Neural cell (in vitro differentiated cells): Measurements from ENCODE around the gene MRPL38. TPM values are rescaled to one million over a fixed set of nuclear protein-coding genes. Genes with fewer than 3 reads are reported as not detected.
"Not testable (repeated sequence)": the region's sequence is repeated elsewhere in the genome, so short reads cannot be mapped to it uniquely, and the experiment has no call there.

ENCODE experiments used
- H2AFZ ChIP-seq: fragments of 200-600, 300-800 bp; sonication (generic), shearing (Covaris generic); 2 replicates; pipeline ENCODE4 v1.6.0; 2014; ENCODE audit warnings: low read depth, mild to moderate bottlenecking, antibody characterized with exemption, low read length, moderate library complexity
- H3F3A ChIP-seq: fragments of 200-600 bp; shearing (Covaris generic); 2 replicates; pipeline ENCODE4 v1.6.1; 2016; ENCODE audit warnings: mild to moderate bottlenecking, moderate library complexity, mixed read lengths, antibody characterized with exemption, low read length; ENCODE audit not compliant: insufficient read depth, poor library complexity, severe bottlenecking
- H3K27ac ChIP-seq: fragments of 200-600, 300-800 bp; sonication (generic), shearing (Covaris generic); 2 replicates; pipeline ENCODE4 v1.5.1; 2014; ENCODE audit warnings: mild to moderate bottlenecking, low read length, moderate library complexity
- H3K27me3 ChIP-seq: fragments of 300-800, 200-600 bp; sonication (generic), shearing (Covaris generic); 2 replicates; pipeline ENCODE4 v1.6.0; 2014; ENCODE audit warnings: mild to moderate bottlenecking, low read depth, low read length, moderate library complexity; ENCODE audit not compliant: insufficient read depth
- H3K36me3 ChIP-seq: fragments of 300-800, 200-600 bp; sonication (generic), shearing (Covaris generic); 2 replicates; pipeline ENCODE4 v1.5.1; 2014; ENCODE audit warnings: mild to moderate bottlenecking, antibody characterized with exemption, low read length, moderate library complexity; ENCODE audit not compliant: insufficient read depth
- H3K4me2 ChIP-seq: fragments of 300-800, 200-600 bp; sonication (generic), shearing (Covaris generic); 2 replicates; pipeline ENCODE4 v1.6.0; 2014; ENCODE audit warnings: mild to moderate bottlenecking, low read length
- H3K4me3 ChIP-seq: fragments of 300-800, 200-600 bp; sonication (generic), shearing (Covaris generic); 2 replicates; pipeline ENCODE4 v1.5.1; 2014; ENCODE audit warnings: mild to moderate bottlenecking, low read length, moderate library complexity
- H3K79me2 ChIP-seq: fragments of 200-600 bp; shearing (Covaris generic); replicated peaks from 2 replicates; pipeline ENCODE4 v1.6.0; 2014; ENCODE audit warnings: mild to moderate bottlenecking, low read length, moderate library complexity; ENCODE audit not compliant: insufficient read depth
- H3K9ac ChIP-seq: fragments of 300-800, 200-600 bp; sonication (generic), shearing (Covaris generic); 2 replicates; pipeline ENCODE4 v1.6.1; 2016; ENCODE audit warnings: mild to moderate bottlenecking, low read length, mixed read lengths
- H3K9me2 ChIP-seq: fragments of 200-600 bp; shearing (Covaris generic); 2 replicates; pipeline ENCODE4 v1.6.1; 2016; ENCODE audit warnings: mild to moderate bottlenecking, low read length, mixed read lengths; ENCODE audit not compliant: insufficient read depth
- H3K9me3 ChIP-seq: fragments of 200-600, 300-800 bp; sonication (generic), shearing (Covaris generic); 2 replicates; pipeline ENCODE4 v1.6.1; 2016; ENCODE audit warnings: mild to moderate bottlenecking, mixed run types, low read length, moderate library complexity, mixed read lengths
- H4K20me1 ChIP-seq: fragments of 200-600 bp; shearing (Covaris generic); 2 replicates; pipeline ENCODE4 v1.6.1; 2016; ENCODE audit warnings: mild to moderate bottlenecking, mixed run types; ENCODE audit not compliant: insufficient read depth
- EP300 ChIP-seq: fragments of 450-650 bp; conservative IDR thresholded peaks from 2 replicates; pipeline ENCODE4 v1.6.1; 2014; ENCODE audit warnings: antibody characterized with exemption, mild to moderate bottlenecking, moderate library complexity; ENCODE audit not compliant: poor library complexity, severe bottlenecking
- EZH2 ChIP-seq: fragments of 200-600, 300-800 bp; shearing (Covaris generic), sonication (generic); IDR thresholded peaks from 2 replicates; pipeline ENCODE4 v1.6.1; 2014; ENCODE audit warnings: antibody characterized with exemption, low read length, borderline replicate concordance, mild to moderate bottlenecking; ENCODE audit not compliant: insufficient read depth, poor library complexity, severe bottlenecking
- MXI1 ChIP-seq: fragments of 450-650 bp; conservative IDR thresholded peaks from 2 replicates; pipeline ENCODE4 v1.6.1; 2014; ENCODE audit warnings: antibody characterized with exemption, mild to moderate bottlenecking; ENCODE audit not compliant: poor library complexity, severe bottlenecking
- POLR2AphosphoS5 ChIP-seq: IDR thresholded peaks from 2 replicates; pipeline ENCODE4 v1.6.1; 2012
- RAD21 ChIP-seq: fragments of 450-650 bp; conservative IDR thresholded peaks from 2 replicates; pipeline ENCODE4 v1.6.1; 2014; ENCODE audit warnings: antibody characterized with exemption, mild to moderate bottlenecking, moderate library complexity
- SMC3 ChIP-seq: fragments of 450-650 bp; conservative IDR thresholded peaks from 2 replicates; pipeline ENCODE4 v1.6.1; 2014; ENCODE audit warnings: antibody characterized with exemption, mild to moderate bottlenecking, moderate library complexity; ENCODE audit not compliant: poor library complexity
- TAF1 ChIP-seq: IDR thresholded peaks from 2 replicates; pipeline ENCODE4 v1.6.1; 2012; ENCODE audit warnings: low read depth
- polyA plus RNA-seq: library from polyadenylated mRNA; depleted of rRNA; stranded (reverse); fragments of >200 nt; gene quantifications from 2 replicates; pipeline ENCODE4 v1.2.3, GENCODE V29; 2014
- TF ChIP-seq, protein P1 (sequence below): IDR thresholded peaks from 2 replicates; pipeline ENCODE4 v1.6.1; 2012; ENCODE audit warnings: borderline replicate concordance
- TF ChIP-seq, protein P2 (sequence below): fragments of 450-650 bp; IDR thresholded peaks from 2 replicates; pipeline ENCODE4 v1.5.1; 2014; ENCODE audit warnings: antibody characterized with exemption, mild to moderate bottlenecking, moderate library complexity; ENCODE audit not compliant: poor library complexity, severe bottlenecking

MRPL38 gene
- polyA plus RNA-seq, 1 donor from 2014 or later, result 91.2 TPM

DNA sequence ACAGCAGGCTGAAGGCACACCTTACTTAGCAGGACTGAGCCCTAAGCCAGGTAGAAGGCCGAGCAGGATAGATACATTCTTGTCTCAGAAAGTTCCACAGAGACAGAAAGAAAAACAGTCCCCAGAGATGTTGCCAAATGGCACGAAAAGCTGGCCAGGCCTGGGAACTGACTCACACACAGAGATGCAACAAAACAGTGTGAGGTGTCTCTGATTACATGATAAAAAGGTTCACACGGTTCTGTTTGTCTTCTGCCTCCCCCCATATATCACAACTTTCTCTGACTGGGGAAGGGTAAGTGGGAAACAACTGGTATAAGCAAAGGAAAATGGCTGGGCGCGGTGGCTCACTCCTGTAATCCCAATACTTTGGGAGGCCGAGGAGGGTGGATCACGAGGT, 51.3 kb downstream of the MRPL38 start:
- Histone ChIP-seq H3F3A (peaks cover 8% of the 10 kb centered on the region), H3K4me2 (no peak overlapping the region), H3K36me3 (no peaks in the 10 kb centered on the region), H3K79me2 (peaks cover 10% of the 10 kb centered on the region), H3K9me3 (no peaks in the 10 kb centered on the region), H3K27me3 (no peaks in the 10 kb centered on the region), H3K27ac (no peak overlapping the region), H2AFZ (no peak overlapping the region), H3K9me2 (no peaks in the 10 kb centered on the region), H3K9ac (no peak overlapping the region), H3K4me3 (no peak overlapping the region), H4K20me1 (no peaks in the 10 kb centered on the region)
- no peak for TF ChIP-seq MXI1
- TF ChIP-seq RAD21, result no peak
- TF ChIP-seq SMC3, result no peak
- no peak for TF ChIP-seq EZH2
- TF ChIP-seq POLR2AphosphoS5, result no peak
- TF ChIP-seq, protein P1, sequence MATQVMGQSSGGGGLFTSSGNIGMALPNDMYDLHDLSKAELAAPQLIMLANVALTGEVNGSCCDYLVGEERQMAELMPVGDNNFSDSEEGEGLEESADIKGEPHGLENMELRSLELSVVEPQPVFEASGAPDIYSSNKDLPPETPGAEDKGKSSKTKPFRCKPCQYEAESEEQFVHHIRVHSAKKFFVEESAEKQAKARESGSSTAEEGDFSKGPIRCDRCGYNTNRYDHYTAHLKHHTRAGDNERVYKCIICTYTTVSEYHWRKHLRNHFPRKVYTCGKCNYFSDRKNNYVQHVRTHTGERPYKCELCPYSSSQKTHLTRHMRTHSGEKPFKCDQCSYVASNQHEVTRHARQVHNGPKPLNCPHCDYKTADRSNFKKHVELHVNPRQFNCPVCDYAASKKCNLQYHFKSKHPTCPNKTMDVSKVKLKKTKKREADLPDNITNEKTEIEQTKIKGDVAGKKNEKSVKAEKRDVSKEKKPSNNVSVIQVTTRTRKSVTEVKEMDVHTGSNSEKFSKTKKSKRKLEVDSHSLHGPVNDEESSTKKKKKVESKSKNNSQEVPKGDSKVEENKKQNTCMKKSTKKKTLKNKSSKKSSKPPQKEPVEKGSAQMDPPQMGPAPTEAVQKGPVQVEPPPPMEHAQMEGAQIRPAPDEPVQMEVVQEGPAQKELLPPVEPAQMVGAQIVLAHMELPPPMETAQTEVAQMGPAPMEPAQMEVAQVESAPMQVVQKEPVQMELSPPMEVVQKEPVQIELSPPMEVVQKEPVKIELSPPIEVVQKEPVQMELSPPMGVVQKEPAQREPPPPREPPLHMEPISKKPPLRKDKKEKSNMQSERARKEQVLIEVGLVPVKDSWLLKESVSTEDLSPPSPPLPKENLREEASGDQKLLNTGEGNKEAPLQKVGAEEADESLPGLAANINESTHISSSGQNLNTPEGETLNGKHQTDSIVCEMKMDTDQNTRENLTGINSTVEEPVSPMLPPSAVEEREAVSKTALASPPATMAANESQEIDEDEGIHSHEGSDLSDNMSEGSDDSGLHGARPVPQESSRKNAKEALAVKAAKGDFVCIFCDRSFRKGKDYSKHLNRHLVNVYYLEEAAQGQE, result no peak
- TF ChIP-seq, protein P2, sequence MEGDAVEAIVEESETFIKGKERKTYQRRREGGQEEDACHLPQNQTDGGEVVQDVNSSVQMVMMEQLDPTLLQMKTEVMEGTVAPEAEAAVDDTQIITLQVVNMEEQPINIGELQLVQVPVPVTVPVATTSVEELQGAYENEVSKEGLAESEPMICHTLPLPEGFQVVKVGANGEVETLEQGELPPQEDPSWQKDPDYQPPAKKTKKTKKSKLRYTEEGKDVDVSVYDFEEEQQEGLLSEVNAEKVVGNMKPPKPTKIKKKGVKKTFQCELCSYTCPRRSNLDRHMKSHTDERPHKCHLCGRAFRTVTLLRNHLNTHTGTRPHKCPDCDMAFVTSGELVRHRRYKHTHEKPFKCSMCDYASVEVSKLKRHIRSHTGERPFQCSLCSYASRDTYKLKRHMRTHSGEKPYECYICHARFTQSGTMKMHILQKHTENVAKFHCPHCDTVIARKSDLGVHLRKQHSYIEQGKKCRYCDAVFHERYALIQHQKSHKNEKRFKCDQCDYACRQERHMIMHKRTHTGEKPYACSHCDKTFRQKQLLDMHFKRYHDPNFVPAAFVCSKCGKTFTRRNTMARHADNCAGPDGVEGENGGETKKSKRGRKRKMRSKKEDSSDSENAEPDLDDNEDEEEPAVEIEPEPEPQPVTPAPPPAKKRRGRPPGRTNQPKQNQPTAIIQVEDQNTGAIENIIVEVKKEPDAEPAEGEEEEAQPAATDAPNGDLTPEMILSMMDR, result no peak
- no peak for TF ChIP-seq TAF1
- no peak for TF ChIP-seq EP300

DNA sequence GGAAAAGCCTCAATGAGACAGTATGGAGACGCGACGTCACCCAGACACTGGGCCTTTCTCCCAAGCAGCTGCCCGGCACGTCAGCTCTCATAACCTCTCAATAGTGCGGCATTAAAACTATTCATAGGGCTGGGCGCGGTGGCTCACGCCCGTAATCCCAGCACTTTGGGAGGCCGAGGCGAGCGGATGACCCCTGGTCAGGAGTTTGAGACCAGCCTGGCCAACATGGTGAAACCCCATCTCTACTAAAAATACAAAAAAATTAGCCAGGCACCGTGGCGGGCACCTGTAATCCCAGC, 53.0 kb downstream of the MRPL38 start:
- H3K27me3 ChIP-seq, H3K36me3 ChIP-seq, H4K20me1 ChIP-seq, H3K9me3 ChIP-seq, H3F3A ChIP-seq, H3K27ac ChIP-seq, H3K4me2 ChIP-seq, H3K4me3 ChIP-seq, H3K79me2 ChIP-seq, H3K9ac ChIP-seq, H2AFZ ChIP-seq, H3K9me2 ChIP-seq: not testable (repeated sequence)

DNA sequence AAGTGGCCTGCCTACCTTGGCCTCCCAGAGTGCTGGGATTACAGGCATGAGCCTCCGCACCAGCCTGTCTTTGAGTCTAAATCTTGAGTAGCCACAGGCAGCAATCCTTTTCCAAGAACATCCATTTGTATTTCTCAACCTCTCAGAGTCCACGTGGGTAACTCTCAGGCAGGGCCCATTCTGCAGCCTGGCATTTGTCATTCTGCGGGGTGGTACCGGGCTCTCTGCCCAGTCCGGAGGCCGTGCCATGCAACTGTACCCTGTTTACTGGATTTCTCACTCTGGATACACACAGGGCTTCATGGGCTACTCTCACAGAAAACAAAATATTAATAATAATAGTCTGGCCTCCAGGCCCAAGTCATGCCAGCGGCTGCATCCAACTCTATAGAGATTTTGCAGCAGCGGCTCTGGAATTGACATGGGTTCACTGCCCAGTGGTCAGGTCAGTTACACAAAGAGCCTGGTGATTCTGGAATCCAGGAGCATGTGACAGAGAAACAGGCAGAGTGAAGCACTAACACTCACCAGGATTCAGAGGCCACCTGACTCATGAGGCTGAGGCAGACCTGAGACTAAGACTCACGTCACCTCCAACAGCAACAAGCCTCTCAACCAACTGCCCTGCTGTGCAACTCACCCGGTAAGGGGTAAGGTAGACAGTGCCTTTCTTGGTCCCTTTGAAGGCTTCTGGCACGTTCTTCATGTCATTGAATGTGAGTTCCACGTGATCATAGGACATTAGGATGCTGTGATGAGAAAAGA, 53.6 kb downstream of the MRPL38 start:
- Histone ChIP-seq H3K9me2 (no peaks in the 10 kb centered on the region), H3F3A (peaks cover 2% of the 10 kb centered on the region), H3K36me3 (no peaks in the 10 kb centered on the region), H3K27me3 (no peaks in the 10 kb centered on the region), H3K9ac (no peak overlapping the region), H3K4me3 (no peak overlapping the region), H3K4me2 (no peak overlapping the region), H3K79me2 (peaks cover 10% of the 10 kb centered on the region), H3K9me3 (no peaks in the 10 kb centered on the region), H2AFZ (no peak overlapping the region), H4K20me1 (no peaks in the 10 kb centered on the region), H3K27ac (no peak overlapping the region)
- TF ChIP-seq, protein P2, result no peak
- no peak for TF ChIP-seq SMC3
- no peak for TF ChIP-seq TAF1
